Measurements from ENCODE around the gene SH3BGRL2.

GRCh38 chr6:79623106-79623505 is 8.0 kb upstream of the SH3BGRL2 start:
- TF ChIP-seq CTCF (IDR thresholded peaks at IDR 0.05) (no peak), POLR2A (IDR thresholded peaks at IDR 0.05) (no peak)
